NB4 (cell line): ENCODE measurements around the gene FLT1.

Experiments used
- DNase-seq: peaks from one replicate; pipeline ENCODE4 v3.0.0; 2010; ENCODE audit warnings: low read depth
- H3K4me3 ChIP-seq: one replicate; pipeline ENCODE4 v1.5.1; 2011; ENCODE audit warnings: mild to moderate bottlenecking, low read depth, low read length, moderate library complexity
- MYC ChIP-seq: IDR thresholded peaks from 2 replicates; pipeline ENCODE4 v1.6.1; 2011; ENCODE audit warnings: low read depth, low read length
- POLR2A ChIP-seq: IDR thresholded peaks from 2 replicates; pipeline ENCODE4 v1.6.1; 2011; ENCODE audit warnings: mild to moderate bottlenecking; ENCODE audit not compliant: insufficient read length; ENCODE audit errors: extremely low read depth
- TF ChIP-seq, protein P1 (sequence below): IDR thresholded peaks from one replicate; pipeline ENCODE4 v1.5.1; 2012; ENCODE audit warnings: low read depth, low read length
- TF ChIP-seq, protein P2 (sequence below): IDR thresholded peaks from 2 replicates; pipeline ENCODE4 v1.6.1; 2011; ENCODE audit warnings: low read depth, low read length

The FLT1 gene

DNA sequence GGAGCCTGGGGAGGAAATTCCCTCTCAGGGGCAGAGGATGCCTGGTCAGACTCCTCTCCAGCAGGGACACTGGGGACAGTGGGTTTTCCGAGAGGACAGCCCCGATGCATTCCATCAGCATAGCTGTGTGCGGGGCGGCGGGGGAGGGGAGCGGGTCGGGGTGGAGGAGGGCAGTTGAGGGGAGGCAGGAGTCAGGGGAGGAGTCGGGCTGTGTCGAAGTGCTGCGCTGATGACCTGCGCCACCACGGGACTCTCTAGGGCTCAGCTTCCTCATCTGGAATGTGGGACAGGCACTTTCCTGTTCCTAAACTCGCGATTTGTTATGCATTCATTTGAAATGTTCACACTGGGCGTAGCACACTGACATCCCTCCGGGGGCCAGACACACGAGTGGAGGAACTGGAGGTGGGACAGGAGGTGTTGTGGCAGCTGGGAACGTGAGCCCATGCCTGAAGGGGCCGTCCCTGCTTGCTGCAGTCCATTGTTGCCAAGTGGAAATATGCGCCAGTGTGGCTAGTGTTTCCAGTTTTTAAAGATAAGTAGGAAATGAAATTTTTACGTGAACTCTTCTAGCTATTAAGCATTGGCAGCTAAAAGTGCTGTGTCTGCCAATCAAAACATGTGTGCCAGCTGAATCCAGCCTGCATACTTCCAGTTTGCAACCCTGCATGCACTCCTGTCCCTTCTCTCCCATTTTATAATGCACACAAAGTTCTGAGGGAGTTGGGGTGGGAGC, 43.3 kb downstream of the FLT1 start:
- DNase-seq, result no peak
- no peak overlapping the region for H3K4me3 ChIP-seq
- TF ChIP-seq, protein P1, sequence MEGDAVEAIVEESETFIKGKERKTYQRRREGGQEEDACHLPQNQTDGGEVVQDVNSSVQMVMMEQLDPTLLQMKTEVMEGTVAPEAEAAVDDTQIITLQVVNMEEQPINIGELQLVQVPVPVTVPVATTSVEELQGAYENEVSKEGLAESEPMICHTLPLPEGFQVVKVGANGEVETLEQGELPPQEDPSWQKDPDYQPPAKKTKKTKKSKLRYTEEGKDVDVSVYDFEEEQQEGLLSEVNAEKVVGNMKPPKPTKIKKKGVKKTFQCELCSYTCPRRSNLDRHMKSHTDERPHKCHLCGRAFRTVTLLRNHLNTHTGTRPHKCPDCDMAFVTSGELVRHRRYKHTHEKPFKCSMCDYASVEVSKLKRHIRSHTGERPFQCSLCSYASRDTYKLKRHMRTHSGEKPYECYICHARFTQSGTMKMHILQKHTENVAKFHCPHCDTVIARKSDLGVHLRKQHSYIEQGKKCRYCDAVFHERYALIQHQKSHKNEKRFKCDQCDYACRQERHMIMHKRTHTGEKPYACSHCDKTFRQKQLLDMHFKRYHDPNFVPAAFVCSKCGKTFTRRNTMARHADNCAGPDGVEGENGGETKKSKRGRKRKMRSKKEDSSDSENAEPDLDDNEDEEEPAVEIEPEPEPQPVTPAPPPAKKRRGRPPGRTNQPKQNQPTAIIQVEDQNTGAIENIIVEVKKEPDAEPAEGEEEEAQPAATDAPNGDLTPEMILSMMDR, result no peak
- no peak for TF ChIP-seq MYC
- no peak for TF ChIP-seq POLR2A
- TF ChIP-seq, protein P2, sequence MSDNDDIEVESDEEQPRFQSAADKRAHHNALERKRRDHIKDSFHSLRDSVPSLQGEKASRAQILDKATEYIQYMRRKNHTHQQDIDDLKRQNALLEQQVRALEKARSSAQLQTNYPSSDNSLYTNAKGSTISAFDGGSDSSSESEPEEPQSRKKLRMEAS, result no peak

GRCh38 chr13:28449826-28450773, 44.8 kb downstream of the FLT1 start:
- DNase-seq, result no peak
- H3K4me3 ChIP-seq, result no peak overlapping the region
- TF ChIP-seq POLR2A (no peak), MYC (no peak)
- TF ChIP-seq, protein P2, result no peak
- TF ChIP-seq, protein P1, result no peak

DNA sequence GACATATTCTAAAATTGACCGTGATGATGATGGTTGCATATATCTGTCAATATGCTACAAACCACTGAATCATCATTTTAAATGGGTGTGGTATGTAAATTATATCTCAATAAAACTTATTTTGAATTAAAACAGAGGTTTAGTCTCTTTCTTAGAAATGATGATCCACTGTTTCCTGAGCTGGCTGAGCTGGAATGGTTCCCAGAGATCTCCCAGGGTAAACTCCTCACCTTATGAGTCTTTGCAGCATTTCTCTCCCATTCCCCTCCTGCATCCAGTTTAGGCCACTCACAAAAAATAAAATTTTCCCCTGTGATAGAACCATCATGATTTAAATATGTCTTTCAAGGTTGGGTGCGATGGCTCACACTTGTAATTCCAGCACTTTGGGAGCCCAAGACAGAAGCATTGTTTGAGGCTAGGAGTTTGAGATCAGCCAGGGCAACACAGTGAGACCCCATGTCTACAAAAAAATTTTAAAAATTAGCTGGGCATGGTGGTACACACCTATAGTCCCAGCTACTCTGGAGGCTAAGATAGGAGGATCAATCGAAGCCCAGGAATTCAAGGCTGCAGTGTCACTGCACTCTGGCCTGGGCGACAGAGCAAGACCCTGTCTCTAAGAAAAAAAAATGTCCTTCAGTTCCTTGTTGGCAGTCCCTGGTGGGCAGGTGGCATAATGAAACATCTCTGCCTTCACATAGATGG, 46.1 kb downstream of the FLT1 start:
- no peak for DNase-seq
- no peak overlapping the region for H3K4me3 ChIP-seq
- TF ChIP-seq, protein P2, result no peak
- TF ChIP-seq, protein P1, result no peak
- TF ChIP-seq POLR2A (no peak), MYC (no peak)

- H3K4me3 ChIP-seq, result no peak overlapping the region
- TF ChIP-seq POLR2A (no peak), MYC (no peak)
- TF ChIP-seq, protein P1, result no peak
- TF ChIP-seq, protein P2, result no peak
- no peak for DNase-seq
These were observed 46.9 kb downstream of the FLT1 start for GRCh38 chr13:28447989-28448388.

- DNase-seq, result no peak
- no peak overlapping the region for H3K4me3 ChIP-seq
- TF ChIP-seq, protein P1, result no peak
- TF ChIP-seq MYC (no peak), POLR2A (no peak)
- TF ChIP-seq, protein P2, result no peak
These were observed 47.7 kb downstream of the FLT1 start for GRCh38 chr13:28447206-28447605.
